HG02852 (cell line): Measurements from ENCODE around the gene LHX5.

Experiments
- ATAC-seq: cut with Tn5 transposase; IDR thresholded peaks from one replicate; pipeline ENCODE4 v1.9.1; 2021; ENCODE audit warnings: mild to moderate bottlenecking, moderate library complexity; ENCODE audit not compliant: unreplicated experiment

LHX5 gene

GRCh38 chr12:113478351-113479011 lies 6.8 kb upstream of the LHX5 start:
- ATAC-seq: no peak

GRCh38 chr12:113477842-113478215 lies 6.2 kb upstream of the LHX5 start:
- ATAC-seq: no peak

- ATAC-seq: no peak
Measured at GRCh38 chr12:113477171-113477841, 5.6 kb upstream of the LHX5 start.

- ATAC-seq: no peak
Measured at GRCh38 chr12:113476176-113476986, 4.7 kb upstream of the LHX5 start.

- ATAC-seq: no peak
Measured at GRCh38 chr12:113475451-113476175, 3.9 kb upstream of the LHX5 start.

- ATAC-seq: no peak
Measured at GRCh38 chr12:113474635-113475436, 3.2 kb upstream of the LHX5 start.

GRCh38 chr12:113473942-113474341 lies 2.3 kb upstream of the LHX5 start:
- ATAC-seq: no peak

GRCh38 chr12:113473400-113473799 lies 1.7 kb upstream of the LHX5 start:
- ATAC-seq: no peak

- ATAC-seq: no peak
Measured at GRCh38 chr12:113472191-113473121, 785 bp upstream of the LHX5 start.

- no peak for ATAC-seq
Measured at GRCh38 chr12:113470871-113471618, 626 bp downstream of the LHX5 start.

GRCh38 chr12:113469949-113470743 lies 1.5 kb downstream of the LHX5 start:
- no peak for ATAC-seq

GRCh38 chr12:113469224-113469948 lies 2.3 kb downstream of the LHX5 start:
- no peak for ATAC-seq

- no peak for ATAC-seq
Measured at GRCh38 chr12:113468365-113469223, 3.1 kb downstream of the LHX5 start.

- no peak for ATAC-seq
Measured at GRCh38 chr12:113467502-113468364, 3.9 kb downstream of the LHX5 start.

GRCh38 chr12:113467142-113467501 lies 4.5 kb downstream of the LHX5 start:
- no peak for ATAC-seq
